ENCODE results near the gene VSTM4.

Gene VSTM4

GRCh38 chr10:49076319-49076718 lies 39.0 kb downstream of the VSTM4 start:
- no peaks in the 10 kb centered on the region for H3K36me3 ChIP-seq (replicated peaks; ENCODE audit: low read depth, low read length)
- no peaks in the 10 kb centered on the region for H3K27me3 ChIP-seq (ENCODE audit: low read depth, low read length)

GRCh38 chr10:49075743-49076142 lies 39.6 kb downstream of the VSTM4 start:
- Histone ChIP-seq H3K4me3 (ENCODE audit: low read length) (no peak overlapping the region), H3K79me2 (ENCODE audit: low read length) (no peaks in the 10 kb centered on the region), H3K36me3 (replicated peaks; ENCODE audit: low read depth, low read length) (no peaks in the 10 kb centered on the region), H2AFZ (ENCODE audit: low read depth, low read length) (no peak overlapping the region), H3K27me3 (ENCODE audit: low read depth, low read length) (no peaks in the 10 kb centered on the region), H3K4me1 (ENCODE audit: low read length) (peaks cover 14% of the 10 kb centered on the region), H4K20me1 (ENCODE audit: insufficient read depth, low read length) (no peaks in the 10 kb centered on the region), H3K9me3 (ENCODE audit: insufficient read depth, low read length) (no peaks in the 10 kb centered on the region), H3K4me2 (ENCODE audit: low read length) (no peak overlapping the region), H3K27ac (ENCODE audit: low read length) (no peak overlapping the region), H3K9ac (ENCODE audit: low read length) (no peak overlapping the region)
- TF ChIP-seq CTCF (IDR thresholded peaks at IDR 0.05; ENCODE audit: low read depth, low read length) (no peak), EZH2phosphoT487 (IDR thresholded peaks at IDR 0.05; ENCODE audit: low read depth) (no peak)

More at GRCh38 chr10:49076319-49076718, 39.0 kb downstream of the VSTM4 start:
- Histone ChIP-seq H3K4me2 (ENCODE audit: low read length) (peak overlapping the region; percentile 53), H3K79me2 (ENCODE audit: low read length) (no peaks in the 10 kb centered on the region), H3K9me3 (ENCODE audit: insufficient read depth, low read length) (no peaks in the 10 kb centered on the region), H3K27ac (ENCODE audit: low read length) (no peak overlapping the region), H3K9ac (ENCODE audit: low read length) (no peak overlapping the region), H3K4me1 (ENCODE audit: low read length) (peaks cover 20% of the 10 kb centered on the region), H3K4me3 (ENCODE audit: low read length) (no peak overlapping the region), H2AFZ (ENCODE audit: low read depth, low read length) (no peak overlapping the region), H4K20me1 (ENCODE audit: insufficient read depth, low read length) (no peaks in the 10 kb centered on the region)
- TF ChIP-seq EZH2phosphoT487 (IDR thresholded peaks at IDR 0.05; ENCODE audit: low read depth) (no peak), CTCF (IDR thresholded peaks at IDR 0.05; ENCODE audit: low read depth, low read length) (no peak)

- Histone ChIP-seq H3K36me3 (replicated peaks; ENCODE audit: low read depth, low read length) (no peaks in the 10 kb centered on the region), H3K27ac (ENCODE audit: low read length) (no peak overlapping the region), H3K27me3 (ENCODE audit: low read depth, low read length) (no peaks in the 10 kb centered on the region), H2AFZ (ENCODE audit: low read depth, low read length) (no peak overlapping the region), H3K4me2 (ENCODE audit: low read length) (no peak overlapping the region), H3K4me1 (ENCODE audit: low read length) (peaks cover 12% of the 10 kb centered on the region), H3K9ac (ENCODE audit: low read length) (no peak overlapping the region), H4K20me1 (ENCODE audit: insufficient read depth, low read length) (no peaks in the 10 kb centered on the region), H3K79me2 (ENCODE audit: low read length) (no peaks in the 10 kb centered on the region), H3K4me3 (ENCODE audit: low read length) (no peak overlapping the region), H3K9me3 (ENCODE audit: insufficient read depth, low read length) (no peaks in the 10 kb centered on the region)
- TF ChIP-seq EZH2phosphoT487 (IDR thresholded peaks at IDR 0.05; ENCODE audit: low read depth) (no peak), CTCF (IDR thresholded peaks at IDR 0.05; ENCODE audit: low read depth, low read length) (no peak)
These were observed 40.3 kb downstream of the VSTM4 start for GRCh38 chr10:49074836-49075682.

- TF ChIP-seq CTCF (IDR thresholded peaks at IDR 0.05; ENCODE audit: low read depth, low read length) (no peak), EZH2phosphoT487 (IDR thresholded peaks at IDR 0.05; ENCODE audit: low read depth) (no peak)
- no peaks in the 10 kb centered on the region for H3K79me2 ChIP-seq (ENCODE audit: low read length)
- no peaks in the 10 kb centered on the region for H3K27me3 ChIP-seq (ENCODE audit: low read depth, low read length)
- H2AFZ ChIP-seq (ENCODE audit: low read depth, low read length): no peak overlapping the region
- peaks cover 10% of the 10 kb centered on the region for H3K4me1 ChIP-seq (ENCODE audit: low read length)
- no peaks in the 10 kb centered on the region for H3K9me3 ChIP-seq (ENCODE audit: insufficient read depth, low read length)
- H3K4me2 ChIP-seq (ENCODE audit: low read length): no peak overlapping the region
- no peaks in the 10 kb centered on the region for H4K20me1 ChIP-seq (ENCODE audit: insufficient read depth, low read length)
- H3K9ac ChIP-seq (ENCODE audit: low read length): no peak overlapping the region
- H3K27ac ChIP-seq (ENCODE audit: low read length): no peak overlapping the region
- H3K4me3 ChIP-seq (ENCODE audit: low read length): no peak overlapping the region
- no peaks in the 10 kb centered on the region for H3K36me3 ChIP-seq (replicated peaks; ENCODE audit: low read depth, low read length)
These were observed 43.0 kb downstream of the VSTM4 start for GRCh38 chr10:49072166-49072885.

Measured in OCI-LY3 (cell line).